Measurements from ENCODE around the gene ZNF683. TPM values are rescaled to one million over a fixed set of nuclear protein-coding genes. Genes with fewer than 3 reads are reported as not detected.

The ZNF683 gene
- total and polyA plus RNA-seq, 9 of the 15 experiments (the other 6 are each of a cell fraction or from before 2014, with no cell fraction given), result not detected

DNA sequence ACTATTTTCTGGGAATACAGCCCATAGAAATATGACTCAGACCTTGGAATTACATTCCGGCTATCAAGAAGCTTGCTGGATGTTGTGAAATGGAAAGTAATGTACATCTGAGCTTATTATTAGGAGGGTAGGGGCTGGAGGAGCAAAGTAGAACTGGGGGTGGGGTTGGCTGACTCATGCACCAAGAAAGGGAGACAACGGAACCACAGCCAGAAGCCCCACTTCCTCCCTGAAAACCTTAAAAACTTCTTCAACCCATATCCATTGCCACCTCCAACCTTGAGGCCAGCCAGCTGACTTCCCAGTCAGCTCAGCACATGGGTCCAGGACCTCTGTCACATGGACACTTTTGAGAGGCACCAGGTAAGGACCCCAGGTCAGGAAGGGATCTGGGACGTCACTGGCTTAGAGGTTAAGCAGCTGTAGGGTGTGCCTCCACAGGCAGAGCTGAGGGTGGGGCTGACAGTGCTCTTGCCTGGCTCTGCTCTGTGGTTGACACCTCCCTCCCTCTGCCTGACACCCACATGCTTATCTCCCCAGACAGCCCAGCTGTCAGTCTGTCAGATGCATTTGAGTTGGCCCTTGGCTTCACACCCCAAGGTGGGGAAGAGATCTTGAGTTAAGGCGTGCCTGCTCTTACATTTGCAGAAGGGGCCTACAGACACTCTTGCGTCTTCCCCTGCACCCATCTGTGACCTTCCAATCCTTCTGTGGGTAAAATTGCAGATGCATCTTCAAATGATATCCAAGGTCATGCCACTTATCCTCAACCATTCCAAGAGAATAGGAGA is 5.7 kb upstream of the ZNF683 start (continued):
- TF ChIP-seq ATF1 (CRISPR knock-in tag; IDR thresholded peaks at IDR 0.05) (no peak), ATF1 (tag; IDR thresholded peaks at IDR 0.05) (peak; percentile 93), HNRNPK (IDR thresholded peaks at IDR 0.05; ENCODE audit: low read depth, low read length, poor library complexity, severe bottlenecking) (no peak), ZNF77 (CRISPR knock-in tag; IDR thresholded peaks at IDR 0.05) (no peak), RNF2 (IDR thresholded peaks at IDR 0.05) (peak; percentile 99), ZNF12 (CRISPR knock-in tag; IDR thresholded peaks at IDR 0.05) (no peak; the same call in 1 of the 2 replicates), HMGN3 (IDR thresholded peaks at IDR 0.05; ENCODE audit: borderline replicate concordance, extremely low read depth, insufficient read length, low read depth, low read length) (peak; percentile 91), ZC3H4 (CRISPR knock-in tag; IDR thresholded peaks at IDR 0.05; ENCODE audit: borderline replicate concordance) (no peak), ZNF124 (CRISPR knock-in tag; IDR thresholded peaks at IDR 0.05) (no peak), ZNF282 (CRISPR knock-in tag; IDR thresholded peaks at IDR 0.05) (no peak), EZH2 (IDR thresholded peaks at IDR 0.05; ENCODE audit: borderline replicate concordance, low read depth, low read length) (no peak), HNRNPL (IDR thresholded peaks at IDR 0.05; ENCODE audit: low read depth, low read length) (no peak)
- TF ChIP-seq, protein P1, sequence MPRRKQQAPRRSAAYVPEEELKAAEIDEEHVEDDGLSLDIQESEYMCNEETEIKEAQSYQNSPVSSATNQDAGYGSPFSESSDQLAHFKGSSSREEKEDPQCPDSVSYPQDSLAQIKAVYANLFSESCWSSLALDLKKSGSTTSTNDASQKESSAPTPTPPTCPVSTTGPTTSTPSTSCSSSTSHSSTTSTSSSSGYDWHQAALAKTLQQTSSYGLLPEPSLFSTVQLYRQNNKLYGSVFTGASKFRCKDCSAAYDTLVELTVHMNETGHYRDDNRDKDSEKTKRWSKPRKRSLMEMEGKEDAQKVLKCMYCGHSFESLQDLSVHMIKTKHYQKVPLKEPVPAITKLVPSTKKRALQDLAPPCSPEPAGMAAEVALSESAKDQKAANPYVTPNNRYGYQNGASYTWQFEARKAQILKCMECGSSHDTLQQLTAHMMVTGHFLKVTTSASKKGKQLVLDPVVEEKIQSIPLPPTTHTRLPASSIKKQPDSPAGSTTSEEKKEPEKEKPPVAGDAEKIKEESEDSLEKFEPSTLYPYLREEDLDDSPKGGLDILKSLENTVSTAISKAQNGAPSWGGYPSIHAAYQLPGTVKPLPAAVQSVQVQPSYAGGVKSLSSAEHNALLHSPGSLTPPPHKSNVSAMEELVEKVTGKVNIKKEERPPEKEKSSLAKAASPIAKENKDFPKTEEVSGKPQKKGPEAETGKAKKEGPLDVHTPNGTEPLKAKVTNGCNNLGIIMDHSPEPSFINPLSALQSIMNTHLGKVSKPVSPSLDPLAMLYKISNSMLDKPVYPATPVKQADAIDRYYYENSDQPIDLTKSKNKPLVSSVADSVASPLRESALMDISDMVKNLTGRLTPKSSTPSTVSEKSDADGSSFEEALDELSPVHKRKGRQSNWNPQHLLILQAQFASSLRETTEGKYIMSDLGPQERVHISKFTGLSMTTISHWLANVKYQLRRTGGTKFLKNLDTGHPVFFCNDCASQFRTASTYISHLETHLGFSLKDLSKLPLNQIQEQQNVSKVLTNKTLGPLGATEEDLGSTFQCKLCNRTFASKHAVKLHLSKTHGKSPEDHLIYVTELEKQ (CRISPR knock-in tag; IDR thresholded peaks at IDR 0.05), result peak; percentile 59; the same call in 1 of the 2 replicates
- TF ChIP-seq, protein P2, sequence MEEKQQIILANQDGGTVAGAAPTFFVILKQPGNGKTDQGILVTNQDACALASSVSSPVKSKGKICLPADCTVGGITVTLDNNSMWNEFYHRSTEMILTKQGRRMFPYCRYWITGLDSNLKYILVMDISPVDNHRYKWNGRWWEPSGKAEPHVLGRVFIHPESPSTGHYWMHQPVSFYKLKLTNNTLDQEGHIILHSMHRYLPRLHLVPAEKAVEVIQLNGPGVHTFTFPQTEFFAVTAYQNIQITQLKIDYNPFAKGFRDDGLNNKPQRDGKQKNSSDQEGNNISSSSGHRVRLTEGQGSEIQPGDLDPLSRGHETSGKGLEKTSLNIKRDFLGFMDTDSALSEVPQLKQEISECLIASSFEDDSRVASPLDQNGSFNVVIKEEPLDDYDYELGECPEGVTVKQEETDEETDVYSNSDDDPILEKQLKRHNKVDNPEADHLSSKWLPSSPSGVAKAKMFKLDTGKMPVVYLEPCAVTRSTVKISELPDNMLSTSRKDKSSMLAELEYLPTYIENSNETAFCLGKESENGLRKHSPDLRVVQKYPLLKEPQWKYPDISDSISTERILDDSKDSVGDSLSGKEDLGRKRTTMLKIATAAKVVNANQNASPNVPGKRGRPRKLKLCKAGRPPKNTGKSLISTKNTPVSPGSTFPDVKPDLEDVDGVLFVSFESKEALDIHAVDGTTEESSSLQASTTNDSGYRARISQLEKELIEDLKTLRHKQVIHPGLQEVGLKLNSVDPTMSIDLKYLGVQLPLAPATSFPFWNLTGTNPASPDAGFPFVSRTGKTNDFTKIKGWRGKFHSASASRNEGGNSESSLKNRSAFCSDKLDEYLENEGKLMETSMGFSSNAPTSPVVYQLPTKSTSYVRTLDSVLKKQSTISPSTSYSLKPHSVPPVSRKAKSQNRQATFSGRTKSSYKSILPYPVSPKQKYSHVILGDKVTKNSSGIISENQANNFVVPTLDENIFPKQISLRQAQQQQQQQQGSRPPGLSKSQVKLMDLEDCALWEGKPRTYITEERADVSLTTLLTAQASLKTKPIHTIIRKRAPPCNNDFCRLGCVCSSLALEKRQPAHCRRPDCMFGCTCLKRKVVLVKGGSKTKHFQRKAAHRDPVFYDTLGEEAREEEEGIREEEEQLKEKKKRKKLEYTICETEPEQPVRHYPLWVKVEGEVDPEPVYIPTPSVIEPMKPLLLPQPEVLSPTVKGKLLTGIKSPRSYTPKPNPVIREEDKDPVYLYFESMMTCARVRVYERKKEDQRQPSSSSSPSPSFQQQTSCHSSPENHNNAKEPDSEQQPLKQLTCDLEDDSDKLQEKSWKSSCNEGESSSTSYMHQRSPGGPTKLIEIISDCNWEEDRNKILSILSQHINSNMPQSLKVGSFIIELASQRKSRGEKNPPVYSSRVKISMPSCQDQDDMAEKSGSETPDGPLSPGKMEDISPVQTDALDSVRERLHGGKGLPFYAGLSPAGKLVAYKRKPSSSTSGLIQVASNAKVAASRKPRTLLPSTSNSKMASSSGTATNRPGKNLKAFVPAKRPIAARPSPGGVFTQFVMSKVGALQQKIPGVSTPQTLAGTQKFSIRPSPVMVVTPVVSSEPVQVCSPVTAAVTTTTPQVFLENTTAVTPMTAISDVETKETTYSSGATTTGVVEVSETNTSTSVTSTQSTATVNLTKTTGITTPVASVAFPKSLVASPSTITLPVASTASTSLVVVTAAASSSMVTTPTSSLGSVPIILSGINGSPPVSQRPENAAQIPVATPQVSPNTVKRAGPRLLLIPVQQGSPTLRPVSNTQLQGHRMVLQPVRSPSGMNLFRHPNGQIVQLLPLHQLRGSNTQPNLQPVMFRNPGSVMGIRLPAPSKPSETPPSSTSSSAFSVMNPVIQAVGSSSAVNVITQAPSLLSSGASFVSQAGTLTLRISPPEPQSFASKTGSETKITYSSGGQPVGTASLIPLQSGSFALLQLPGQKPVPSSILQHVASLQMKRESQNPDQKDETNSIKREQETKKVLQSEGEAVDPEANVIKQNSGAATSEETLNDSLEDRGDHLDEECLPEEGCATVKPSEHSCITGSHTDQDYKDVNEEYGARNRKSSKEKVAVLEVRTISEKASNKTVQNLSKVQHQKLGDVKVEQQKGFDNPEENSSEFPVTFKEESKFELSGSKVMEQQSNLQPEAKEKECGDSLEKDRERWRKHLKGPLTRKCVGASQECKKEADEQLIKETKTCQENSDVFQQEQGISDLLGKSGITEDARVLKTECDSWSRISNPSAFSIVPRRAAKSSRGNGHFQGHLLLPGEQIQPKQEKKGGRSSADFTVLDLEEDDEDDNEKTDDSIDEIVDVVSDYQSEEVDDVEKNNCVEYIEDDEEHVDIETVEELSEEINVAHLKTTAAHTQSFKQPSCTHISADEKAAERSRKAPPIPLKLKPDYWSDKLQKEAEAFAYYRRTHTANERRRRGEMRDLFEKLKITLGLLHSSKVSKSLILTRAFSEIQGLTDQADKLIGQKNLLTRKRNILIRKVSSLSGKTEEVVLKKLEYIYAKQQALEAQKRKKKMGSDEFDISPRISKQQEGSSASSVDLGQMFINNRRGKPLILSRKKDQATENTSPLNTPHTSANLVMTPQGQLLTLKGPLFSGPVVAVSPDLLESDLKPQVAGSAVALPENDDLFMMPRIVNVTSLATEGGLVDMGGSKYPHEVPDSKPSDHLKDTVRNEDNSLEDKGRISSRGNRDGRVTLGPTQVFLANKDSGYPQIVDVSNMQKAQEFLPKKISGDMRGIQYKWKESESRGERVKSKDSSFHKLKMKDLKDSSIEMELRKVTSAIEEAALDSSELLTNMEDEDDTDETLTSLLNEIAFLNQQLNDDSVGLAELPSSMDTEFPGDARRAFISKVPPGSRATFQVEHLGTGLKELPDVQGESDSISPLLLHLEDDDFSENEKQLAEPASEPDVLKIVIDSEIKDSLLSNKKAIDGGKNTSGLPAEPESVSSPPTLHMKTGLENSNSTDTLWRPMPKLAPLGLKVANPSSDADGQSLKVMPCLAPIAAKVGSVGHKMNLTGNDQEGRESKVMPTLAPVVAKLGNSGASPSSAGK (IDR thresholded peaks at IDR 0.05), result peak; percentile 97
